NCI-H187 (cell line): ENCODE results near the gene KHDC1.
"Not testable (repeated sequence)": the region's sequence is repeated elsewhere in the genome, so short reads cannot be mapped to it uniquely, and the experiment has no call there.

Experiments used
- DNase-seq, 2 experiments: peaks; one replicate each; lab custom pipeline; 2025; lab: John Stamatoyannopoulos, UW

KHDC1 gene, protein sequence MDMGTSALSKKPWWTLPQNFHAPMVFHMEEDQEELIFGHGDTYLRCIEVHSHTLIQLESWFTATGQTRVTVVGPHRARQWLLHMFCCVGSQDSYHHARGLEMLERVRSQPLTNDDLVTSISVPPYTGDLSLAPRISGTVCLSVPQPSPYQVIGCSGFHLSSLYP

DNA sequence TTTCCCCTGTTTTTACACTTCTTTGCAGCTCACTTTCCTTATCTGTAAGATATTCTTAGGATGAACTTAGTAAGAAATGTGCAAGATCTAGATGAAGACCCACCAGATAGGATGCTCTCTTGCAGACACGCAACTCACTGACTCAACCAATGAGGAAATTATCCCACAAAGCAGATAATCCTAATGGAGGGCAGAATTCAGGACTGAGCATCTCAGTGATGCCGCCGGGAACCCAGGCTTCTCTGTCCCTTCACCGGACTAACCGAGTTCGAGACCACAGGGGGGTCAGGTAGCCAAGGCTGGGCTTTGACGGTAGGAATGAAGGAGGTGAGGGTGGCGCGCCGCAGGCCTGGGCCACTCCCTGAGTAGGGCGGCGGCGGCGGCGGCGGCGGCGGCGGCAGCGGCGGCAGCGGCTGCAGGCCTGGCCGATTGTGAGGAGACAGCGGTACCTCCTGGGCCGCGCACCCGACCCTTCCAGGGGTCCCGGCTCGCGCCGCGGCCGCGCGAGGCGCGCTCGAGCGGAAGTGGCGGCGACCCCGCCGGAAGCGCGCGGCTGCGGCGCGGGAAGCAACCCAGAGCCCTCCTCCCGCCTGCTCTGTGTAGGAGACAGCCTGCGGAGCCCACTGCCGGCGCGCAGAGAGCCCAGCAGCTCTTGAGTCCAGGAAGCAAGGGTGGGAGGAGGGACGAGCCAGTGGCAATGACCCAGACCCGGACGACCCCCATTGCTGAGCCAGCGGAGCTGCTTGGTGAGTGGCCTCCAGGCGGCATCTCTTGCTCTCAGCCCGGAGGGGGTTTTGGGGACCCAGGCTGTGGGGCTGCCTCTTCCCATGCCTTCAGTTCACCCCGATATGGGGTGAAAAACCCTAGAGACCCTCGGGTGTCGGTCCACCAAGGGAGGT, at the start of gene KHDC1:
Gene KHDC1 (minus strand): TSS at position 526 of the 899 bp plus-strand sequence. CDS start 20,679 bp downstream, outside the sequence.
- DNase-seq = peak; percentile 17 to 27

DNA sequence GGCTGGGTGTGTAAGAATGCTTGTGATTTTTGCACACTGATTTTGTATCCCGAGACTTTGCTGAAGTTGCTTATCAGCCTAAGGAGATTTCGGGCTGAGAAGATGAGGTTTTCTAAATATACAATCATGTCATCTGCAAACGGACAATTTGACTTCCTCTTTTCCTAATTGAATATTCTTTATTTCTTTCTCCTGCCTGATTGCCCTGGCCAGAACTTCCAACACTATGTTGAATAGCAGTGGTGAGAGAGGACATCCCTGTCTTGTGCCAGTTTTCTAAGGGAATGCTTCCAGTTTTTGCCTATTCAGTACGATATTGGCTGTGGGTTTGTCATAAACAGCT, 47.5 kb upstream of the KHDC1 start:
- not testable (repeated sequence) for DNase-seq

DNA sequence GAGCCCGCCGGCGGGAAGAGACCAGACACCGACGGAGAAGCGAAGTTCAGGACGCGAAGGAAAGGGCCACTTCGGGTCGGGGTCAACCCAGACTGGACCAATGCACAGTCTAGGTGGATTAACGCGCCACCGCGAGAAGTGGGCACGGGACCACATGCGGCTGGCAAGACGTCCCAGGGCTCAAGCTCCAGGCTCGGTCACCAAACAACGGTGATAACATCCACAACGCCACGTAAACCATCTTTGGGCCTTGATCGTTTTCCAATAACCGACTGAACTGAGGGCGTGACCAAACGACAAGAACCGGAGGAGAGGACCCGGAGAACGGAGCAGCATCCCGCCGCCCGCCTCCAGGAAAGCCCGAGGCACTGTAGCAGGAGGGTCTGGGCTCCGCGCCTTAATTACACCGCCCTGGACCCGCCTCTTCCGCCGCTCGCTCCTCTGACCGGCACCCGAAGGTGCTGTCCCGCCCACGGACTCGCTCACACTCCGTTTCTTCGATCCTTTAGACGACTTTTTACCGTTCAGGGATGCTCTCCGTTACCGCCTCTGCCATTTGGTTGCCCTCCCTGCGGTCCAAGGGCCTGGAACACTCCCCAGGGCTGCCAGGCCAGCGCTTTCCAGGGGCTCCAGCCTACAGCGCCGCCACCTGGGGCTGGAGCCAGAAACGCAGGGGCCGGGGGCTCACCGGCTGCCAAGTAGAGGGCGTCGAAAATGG, 46.9 kb upstream of the KHDC1 start:
- DNase-seq = peak in 1 of 2 experiments; percentile 12

DNA sequence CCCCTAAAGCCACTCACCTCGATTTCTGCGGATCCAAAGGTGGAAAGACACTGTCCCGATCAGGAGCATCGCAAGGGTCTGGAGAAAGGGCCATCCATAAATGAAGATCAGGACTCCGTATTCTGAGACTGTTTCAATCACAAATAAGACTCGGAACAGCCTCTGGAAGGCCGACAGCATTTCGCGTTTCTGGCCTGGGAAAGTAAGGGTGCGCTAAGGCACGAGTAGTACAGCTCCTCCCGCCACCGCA, 46.5 kb upstream of the KHDC1 start:
- no peak for DNase-seq

DNA sequence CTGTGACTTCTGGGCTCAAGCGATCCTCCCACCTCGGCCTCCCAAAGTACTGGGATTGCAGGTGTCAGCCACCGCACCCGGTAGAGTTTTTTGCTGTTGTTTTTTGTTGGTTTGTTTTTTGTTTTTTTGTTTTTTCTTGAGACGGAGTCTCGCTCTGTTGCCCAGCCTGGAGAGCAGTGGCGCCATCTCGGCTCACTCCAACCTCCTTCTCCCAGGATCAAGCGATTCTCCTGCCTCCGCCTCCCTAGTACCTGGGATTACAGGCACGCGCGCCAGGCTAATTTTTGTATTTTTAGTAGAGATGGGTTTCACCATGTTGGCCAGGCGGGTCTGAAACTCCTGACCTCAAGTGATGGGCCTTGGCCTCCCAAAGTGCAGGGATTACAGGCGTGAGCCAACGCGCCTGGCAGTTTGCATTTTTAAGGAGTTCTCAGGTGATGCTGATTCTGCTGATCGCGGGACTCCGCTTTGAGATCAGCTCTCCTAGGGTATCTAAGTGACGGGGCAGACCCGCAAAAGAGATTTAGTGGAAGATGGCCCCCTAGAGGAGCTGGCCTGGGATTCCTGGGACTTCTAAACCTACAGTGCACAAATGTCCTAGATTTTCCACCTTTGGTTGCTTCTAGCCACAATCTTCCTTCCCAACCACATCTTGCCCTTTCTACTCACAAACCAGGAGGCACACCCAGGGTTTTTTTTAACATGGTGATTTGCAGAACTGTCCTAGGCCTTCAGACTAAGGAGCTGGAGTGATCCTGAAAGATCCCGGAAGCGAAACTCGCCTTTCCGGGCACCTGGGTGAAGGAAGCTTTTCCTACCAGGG, 45.9 kb upstream of the KHDC1 start:
- no peak for DNase-seq

DNA sequence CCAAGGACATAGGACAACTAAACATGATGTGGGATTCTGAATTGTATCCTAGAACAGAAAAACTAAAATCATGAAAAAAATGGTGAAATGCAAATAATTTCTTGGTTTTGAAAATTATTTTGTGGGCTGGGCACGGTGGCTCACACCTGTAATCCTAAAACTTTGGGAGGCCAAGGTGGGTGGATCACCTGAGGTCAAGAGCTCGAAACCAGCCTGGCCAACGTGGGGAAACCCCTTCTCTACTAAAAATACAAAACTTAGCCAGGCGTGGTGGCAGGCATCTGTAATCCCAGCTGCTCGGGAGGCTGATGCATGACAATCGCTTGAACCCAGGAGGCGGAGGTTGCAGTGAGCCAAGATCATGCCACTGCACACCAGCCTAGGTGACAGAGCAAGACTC, 40.8 kb upstream of the KHDC1 start:
- not testable (repeated sequence) for DNase-seq

DNA sequence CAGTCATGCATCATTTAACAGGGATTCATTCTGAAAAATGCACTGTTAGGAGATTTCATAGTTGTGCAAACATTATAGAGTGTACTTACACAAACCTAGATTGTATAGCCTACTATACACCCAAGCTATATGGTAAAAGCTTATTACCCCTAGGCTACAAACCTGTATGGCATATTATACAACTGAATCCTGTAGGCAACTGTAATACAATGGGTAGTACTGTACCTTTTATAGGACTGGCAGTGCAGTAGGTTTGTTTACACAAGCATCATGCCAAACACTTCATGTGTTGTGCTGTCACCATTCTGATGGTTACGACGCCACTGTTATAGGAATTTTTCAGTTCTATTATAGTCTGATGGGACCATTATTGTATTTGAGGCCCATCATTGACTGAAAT, 39.3 kb upstream of the KHDC1 start:
- no peak for DNase-seq

DNA sequence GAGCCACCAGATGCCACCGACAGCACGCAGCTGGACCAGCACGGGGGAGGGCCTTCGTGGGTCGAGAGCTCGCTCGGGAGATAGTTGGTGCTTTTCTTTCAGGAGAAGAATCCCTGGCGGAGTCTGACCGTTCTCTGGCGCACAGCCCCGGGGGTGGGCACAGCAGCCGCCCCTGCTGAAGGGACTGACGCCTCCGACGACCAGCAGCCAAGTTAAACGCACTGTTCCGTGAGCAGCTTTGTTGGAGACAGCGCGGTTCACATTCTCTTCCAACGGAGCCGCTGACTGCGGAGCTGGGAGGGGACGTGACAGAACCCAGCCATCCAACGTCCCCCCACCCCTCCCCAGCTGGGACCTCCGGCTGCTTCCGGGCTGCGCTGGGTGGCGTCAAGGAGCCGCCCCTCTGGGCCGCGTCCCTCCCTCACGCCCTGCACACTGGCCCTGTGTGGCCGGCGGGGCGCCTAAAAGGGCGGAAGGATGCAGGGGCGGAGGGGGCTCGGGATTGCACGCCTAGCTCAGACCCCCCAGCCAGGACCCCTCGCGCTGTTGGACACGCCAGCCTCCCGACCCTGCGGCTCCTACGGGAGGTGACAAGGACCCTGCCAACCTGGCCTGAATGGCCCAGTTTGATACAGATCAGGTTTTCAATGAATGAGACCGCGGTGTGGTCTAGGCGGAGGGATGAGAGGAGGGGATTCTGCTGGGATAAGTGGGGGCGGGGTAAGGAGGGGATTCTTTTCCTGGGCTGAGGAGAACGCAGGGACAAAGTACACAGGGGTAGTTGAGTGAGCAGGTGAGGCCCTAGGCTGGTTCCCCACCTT, 36.4 kb upstream of the KHDC1 start:
- no peak for DNase-seq

DNA sequence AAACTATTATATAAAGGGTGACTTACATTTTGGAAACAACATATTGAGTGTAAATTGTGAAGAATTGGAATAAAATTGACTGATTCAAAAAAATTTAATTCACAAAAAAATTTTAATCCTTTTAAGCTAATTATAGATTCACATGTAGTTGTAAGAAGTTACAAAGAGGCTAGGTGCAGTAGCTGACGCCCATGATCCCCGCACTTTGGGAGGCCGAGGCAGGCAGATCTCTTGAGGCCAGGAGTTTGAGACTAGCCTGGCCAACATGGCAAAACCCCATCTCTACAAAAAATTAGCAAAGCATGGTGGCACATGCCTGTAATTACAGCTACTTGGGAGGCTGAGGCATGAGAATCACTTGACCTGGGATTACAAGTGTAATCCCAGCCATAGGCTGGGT, 30.3 kb upstream of the KHDC1 start:
- no peak for DNase-seq

DNA sequence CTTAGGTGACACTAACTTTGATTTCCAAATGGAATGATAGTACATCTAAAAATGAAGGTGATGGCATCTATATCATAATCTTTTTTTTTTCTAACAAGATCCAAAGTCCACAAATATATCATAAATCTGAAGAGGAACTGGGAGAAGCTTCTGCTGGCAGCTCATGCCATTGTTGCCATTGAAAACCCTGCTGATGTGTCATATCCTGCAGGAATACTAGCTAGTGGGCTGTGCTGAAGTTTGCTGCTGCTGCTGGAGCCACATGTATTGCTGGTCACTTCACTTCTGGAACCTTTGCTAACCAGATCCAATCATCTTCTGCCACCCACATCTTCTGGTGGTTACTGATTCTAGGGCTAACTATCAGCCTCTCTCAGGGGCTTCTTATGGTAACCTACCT, 27.4 kb upstream of the KHDC1 start:
- no peak for DNase-seq

DNA sequence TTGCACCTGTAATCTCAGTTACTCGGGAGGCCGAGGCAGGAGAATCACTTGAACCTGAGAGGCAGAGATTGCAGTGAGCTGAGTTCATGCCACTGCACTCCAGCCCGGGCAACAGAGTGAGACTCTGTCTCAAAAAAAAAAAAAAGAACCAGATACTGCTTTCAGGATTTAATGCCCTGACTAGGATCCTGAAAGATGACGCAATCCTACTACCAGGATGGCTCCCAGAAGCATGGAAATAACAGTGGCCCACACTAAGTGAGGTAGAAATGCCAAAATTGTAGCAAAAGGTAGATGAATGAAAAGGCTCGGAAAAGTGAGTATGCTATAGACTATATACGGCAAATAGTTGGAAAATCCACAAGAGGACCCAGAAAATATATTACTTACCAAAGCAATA, 23.8 kb upstream of the KHDC1 start:
- DNase-seq = no peak

DNA sequence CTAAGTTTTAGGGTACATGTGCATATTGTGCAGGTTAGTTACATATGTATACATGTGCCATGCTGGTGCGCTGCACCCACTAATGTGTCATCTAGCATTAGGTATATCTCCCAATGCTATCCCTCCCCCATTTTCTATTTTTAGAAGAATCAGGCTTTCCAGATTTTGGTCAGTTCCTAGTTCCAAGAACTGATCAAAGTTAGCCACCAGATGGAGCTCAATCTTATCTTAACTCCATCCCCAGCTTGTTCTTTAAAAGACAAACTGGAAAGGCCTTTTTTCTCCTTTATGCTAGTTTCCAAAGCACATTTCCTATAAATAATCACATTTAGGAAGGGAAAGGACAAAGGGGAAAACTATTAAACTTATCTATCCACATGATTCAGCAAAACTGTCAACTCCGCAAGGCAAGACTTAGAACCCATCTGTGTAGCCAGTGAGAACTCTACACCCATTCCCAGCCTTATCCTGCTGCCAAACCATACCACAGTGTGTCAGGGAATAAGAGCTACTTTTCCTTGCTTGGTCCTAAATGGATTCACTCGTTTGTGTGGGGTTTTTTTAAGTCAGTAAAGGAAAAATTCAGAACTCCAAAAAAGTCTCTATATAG, 22.8 kb upstream of the KHDC1 start:
- no peak for DNase-seq

DNA sequence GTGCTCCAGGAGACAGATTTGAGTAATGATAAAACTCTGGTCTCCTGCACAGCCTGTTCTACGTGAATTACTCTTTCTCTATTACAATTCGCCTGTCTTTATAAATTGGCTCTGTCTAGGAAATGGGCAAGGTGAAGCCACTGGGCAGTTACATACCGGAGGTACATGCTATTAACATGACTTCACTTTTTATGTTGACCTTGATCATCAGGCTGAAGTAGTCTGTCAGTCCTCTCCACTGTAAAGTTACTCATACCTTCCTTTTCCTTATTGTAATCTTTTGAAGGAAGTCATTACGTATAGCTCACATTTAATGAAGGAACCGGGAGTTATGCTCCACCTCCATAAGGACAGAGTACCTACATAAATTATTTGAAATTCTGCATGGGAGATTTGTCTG, 19.9 kb upstream of the KHDC1 start:
- no peak for DNase-seq

DNA sequence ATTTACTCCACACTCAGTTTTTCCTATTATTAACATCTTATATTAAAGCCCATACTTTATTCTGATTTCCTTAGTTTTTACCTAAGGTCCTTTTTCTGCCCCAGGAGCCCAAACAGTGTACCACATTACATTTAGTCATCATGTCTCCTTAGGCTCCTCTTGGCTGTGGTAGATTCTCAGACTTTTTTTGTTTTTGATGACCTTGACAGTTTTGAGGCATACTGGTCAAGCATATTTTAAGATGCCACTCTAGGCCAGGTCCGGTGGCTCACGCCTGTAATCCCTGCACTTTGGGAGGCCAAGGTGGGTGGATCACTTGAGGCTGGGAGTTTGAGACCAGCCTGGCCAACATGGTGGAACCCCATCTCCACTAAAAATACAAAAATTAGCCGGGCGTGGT, 18.7 kb upstream of the KHDC1 start:
- DNase-seq = not testable (repeated sequence)

DNA sequence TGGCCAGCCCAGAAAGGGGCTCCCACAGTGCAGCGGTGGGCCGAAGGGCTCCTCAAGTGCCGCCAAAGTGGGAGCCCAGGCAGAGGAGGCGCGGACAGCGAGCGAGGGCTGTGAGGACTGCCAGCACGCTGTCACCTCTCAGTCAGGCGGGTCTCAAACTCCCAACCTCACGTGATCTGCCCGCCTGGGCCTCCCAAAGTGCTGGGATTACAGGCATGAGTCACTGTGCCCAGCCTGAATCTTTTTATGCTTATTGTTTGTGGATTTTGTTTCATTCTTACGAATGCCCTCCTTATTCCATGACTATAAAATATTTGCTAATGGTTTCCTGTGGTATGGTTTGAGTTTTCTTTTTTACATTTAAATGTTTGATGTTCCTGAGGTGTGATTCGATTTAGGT, 6.3 kb upstream of the KHDC1 start:
- not testable (repeated sequence) for DNase-seq

DNA sequence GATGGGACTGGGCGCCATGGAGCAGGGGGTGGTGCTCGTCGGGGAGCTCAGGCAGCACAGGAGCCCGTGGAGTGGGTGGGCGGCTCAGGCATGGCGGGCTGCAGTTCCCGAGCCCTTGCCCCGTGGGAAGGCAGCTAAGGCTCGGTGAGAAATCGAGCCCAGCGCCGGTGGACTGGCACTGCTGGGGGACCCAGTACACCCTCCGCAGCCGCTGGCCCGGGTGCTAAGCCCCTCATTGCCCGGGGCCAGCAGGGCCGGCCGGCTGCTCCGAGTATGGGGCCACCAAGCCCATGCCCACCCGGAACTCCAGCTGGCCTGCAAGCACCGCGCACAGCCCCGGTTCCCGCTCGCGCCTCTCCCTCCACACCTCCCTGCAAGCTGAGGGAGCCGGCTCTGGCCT, 5.9 kb upstream of the KHDC1 start:
- DNase-seq = not testable (repeated sequence)

DNA sequence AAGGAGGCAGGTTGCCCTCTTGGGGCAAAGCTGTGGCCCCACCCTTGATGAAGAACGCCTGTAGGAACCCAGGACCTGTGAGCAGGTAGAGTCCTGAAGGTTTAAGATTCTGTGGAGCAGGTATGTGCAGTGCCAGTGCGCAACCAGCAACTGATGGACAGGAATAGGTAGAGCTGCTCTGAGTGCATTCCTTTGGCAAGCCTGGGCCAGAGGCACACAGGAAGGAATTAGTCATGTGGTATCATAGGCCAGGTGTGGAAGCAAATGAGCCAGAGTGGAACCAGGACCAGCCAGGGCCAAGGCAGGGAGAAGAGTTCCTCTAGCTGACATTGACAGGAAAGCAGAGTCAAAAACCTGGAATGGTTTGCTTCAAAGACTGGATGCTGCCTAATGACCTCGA, 1.4 kb upstream of the KHDC1 start:
- DNase-seq = no peak

DNA sequence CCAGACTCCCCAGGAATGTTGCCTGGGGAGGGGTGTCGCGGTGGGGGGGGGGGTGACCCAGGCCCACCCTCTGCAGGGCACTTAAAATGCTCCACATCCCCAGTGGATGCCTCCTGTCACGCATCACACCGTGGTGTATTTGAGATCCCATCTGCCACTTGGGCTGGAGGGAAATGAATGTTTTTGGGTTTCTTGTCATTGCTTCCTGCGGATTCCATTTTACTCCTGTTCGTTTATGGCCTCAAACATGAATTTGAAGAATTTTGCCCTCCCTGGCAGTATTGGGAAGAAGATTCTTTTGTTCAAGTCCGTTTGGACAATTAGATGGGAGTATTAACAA, 544 bp upstream of the KHDC1 start:
- DNase-seq = no peak

DNA sequence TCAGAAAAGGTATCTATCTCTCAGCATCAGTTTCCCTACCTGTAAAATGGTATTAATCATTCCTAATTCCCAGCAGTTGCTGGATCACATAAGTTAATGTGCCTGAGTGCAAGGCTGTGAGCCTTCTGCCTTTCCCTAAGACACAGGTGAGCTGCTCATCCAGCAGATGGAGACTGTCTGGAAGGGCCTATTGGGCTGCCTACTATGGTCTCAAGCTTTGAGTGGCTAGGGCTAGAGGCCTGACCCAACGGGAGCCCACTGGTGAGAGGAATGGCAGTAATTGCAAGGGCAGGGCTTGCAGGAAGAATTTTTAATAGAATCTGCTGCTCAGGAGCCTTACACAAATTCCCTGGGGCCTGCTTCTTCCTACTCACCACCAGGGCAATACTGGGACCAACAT, 4.3 kb downstream of the KHDC1 start:
- DNase-seq = no peak

DNA sequence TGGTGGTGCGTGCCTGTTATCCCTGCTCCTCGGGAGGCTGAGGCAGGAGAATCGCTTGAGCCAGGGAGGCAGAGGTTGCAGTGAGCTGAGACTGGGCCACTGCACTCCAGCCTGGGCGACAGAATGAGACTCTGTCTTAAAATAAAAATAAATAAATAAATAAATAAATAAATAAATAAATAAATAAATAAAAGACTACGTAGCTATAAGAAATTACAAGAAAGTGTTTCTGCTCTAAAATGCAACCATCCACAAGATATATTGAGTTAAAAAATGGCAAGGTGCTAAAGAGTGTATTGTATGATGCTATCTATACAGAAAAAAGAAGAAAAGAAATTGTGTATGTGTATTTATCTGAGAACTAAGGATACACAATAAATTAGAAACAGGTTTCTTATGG, 8.7 kb downstream of the KHDC1 start:
- DNase-seq = not testable (repeated sequence)

DNA sequence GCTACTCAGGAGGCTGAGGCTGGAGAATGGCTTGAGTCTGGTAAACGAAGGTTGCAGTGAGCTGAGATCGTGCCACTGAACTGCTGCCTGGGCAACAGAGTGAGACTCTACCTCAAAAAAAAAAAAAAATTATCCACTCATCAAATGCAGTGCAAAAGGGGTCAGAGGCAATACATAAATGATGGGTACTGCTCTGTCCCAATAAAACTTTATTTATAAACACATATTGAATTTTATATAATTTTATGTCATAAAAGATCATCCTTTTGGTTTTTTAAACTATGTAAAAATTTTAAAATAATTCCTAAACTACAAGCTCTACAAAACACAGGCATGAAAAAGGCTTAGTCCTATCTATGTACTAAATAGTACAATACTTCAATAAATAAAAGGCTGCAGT, 10.3 kb downstream of the KHDC1 start:
- DNase-seq = no peak
